Measurements from ENCODE around the gene ARRDC2. TPM values are rescaled to one million over a fixed set of nuclear protein-coding genes. Genes with fewer than 3 reads are reported as not detected.
"Not testable (repeated sequence)": the region's sequence is repeated elsewhere in the genome, so short reads cannot be mapped to it uniquely, and the experiment has no call there.

ARRDC2 gene
- total RNA-seq, 1 experiment from 2014 or later: 9.2 TPM

GRCh38 chr19:18001777-18002345, 6.1 kb upstream of the ARRDC2 start (continued):
- TF ChIP-seq ZBTB43 (CRISPR knock-in tag; IDR thresholded peaks at IDR 0.05) (no peak), FOXP4 (CRISPR knock-in tag; IDR thresholded peaks at IDR 0.05) (no peak), ZNF512 (CRISPR knock-in tag; IDR thresholded peaks at IDR 0.05; ENCODE audit: borderline replicate concordance) (no peak), NFYB (CRISPR knock-in tag; conservative IDR thresholded peaks at IDR 0.05; ENCODE audit: low read depth) (no peak), ZNF121 (CRISPR knock-in tag; IDR thresholded peaks at IDR 0.05) (no peak), CREB1 (CRISPR knock-in tag; IDR thresholded peaks at IDR 0.05) (no peak), ZNF263 (CRISPR knock-in tag; IDR thresholded peaks at IDR 0.05; ENCODE audit: low read depth) (no peak), ERG (CRISPR knock-in tag; IDR thresholded peaks at IDR 0.05) (no peak), TEAD1 (CRISPR knock-in tag; IDR thresholded peaks at IDR 0.05) (no peak), TCF7 (CRISPR knock-in tag; IDR thresholded peaks at IDR 0.05; ENCODE audit: low read depth) (no peak)

GRCh38 chr19:18002347-18002850, 5.6 kb upstream of the ARRDC2 start:
- POLR2A ChIA-PET: no interaction called here
- DNase-seq (ENCODE audit: low spot score): no peak
- CTCF ChIA-PET: interaction anchor here (1.2 to 1.5 kb wide), 2 partner anchors 57 to 59 kb away, joined by 3 to 5 read pairs; no protein-coding TSS in a partner anchor
- H3K4me3 Mint-ChIP-seq: peak overlapping the region; percentile 10; the same call in 1 of the 2 replicates
- H3K9me3 Mint-ChIP-seq: peaks cover 3% of the 10 kb centered on the region
- H3K27me3 Mint-ChIP-seq (ENCODE audit: low read depth): peaks cover 52% of the 10 kb centered on the region
- no peak for ATAC-seq
- H3K36me3 Mint-ChIP-seq: peaks cover 3% of the 10 kb centered on the region
- H3K4me1 Mint-ChIP-seq: peaks cover 8% of the 10 kb centered on the region
- no peak overlapping the region for H3K27ac Mint-ChIP-seq
- TF ChIP-seq PRRX2 (CRISPR knock-in tag; IDR thresholded peaks at IDR 0.05): no peak
- TF ChIP-seq ZNF416 (CRISPR knock-in tag; IDR thresholded peaks at IDR 0.05): no peak
- TF ChIP-seq ZBTB43 (CRISPR knock-in tag; IDR thresholded peaks at IDR 0.05): no peak
- no peak for TF ChIP-seq SOX15 (CRISPR knock-in tag; IDR thresholded peaks at IDR 0.05)
- TF ChIP-seq GRHL2 (CRISPR knock-in tag; IDR thresholded peaks at IDR 0.05; ENCODE audit: insufficient replicate concordance, severe bottlenecking): no peak
- TF ChIP-seq NFATC4 (CRISPR knock-in tag; IDR thresholded peaks at IDR 0.05): no peak
- no peak for TF ChIP-seq JAZF1 (CRISPR knock-in tag; IDR thresholded peaks at IDR 0.05)
- no peak for TF ChIP-seq ZNF317 (CRISPR knock-in tag; IDR thresholded peaks at IDR 0.05; ENCODE audit: borderline replicate concordance, low read depth)
- TF ChIP-seq ZNF281 (CRISPR knock-in tag; IDR thresholded peaks at IDR 0.05): no peak
- TF ChIP-seq NR1H2 (CRISPR knock-in tag; IDR thresholded peaks at IDR 0.05): no peak
- TF ChIP-seq USF2 (CRISPR knock-in tag; IDR thresholded peaks at IDR 0.05): no peak
- TF ChIP-seq E2F5 (CRISPR knock-in tag; IDR thresholded peaks at IDR 0.05): no peak

- peaks cover 35% of the 10 kb centered on the region for H3K27me3 Mint-ChIP-seq (ENCODE audit: low read depth)
- CTCF ChIA-PET: interaction anchor here (3.5 kb wide), 1 partner anchor 53 kb away, joined by 46 read pairs; no protein-coding TSS in a partner anchor
- H3K4me3 Mint-ChIP-seq; ATAC-seq; DNase-seq (ENCODE audit: low spot score); H3K36me3 Mint-ChIP-seq; H3K4me1 Mint-ChIP-seq; H3K9me3 Mint-ChIP-seq; POLR2A ChIA-PET; H3K27ac Mint-ChIP-seq: not testable (repeated sequence)
Observed at GRCh38 chr19:18005750-18006149, 2.2 kb upstream of the ARRDC2 start.

Measured in WTC11 (cell line).